CD4-positive, alpha-beta T cell treated with Interleukin-17A for 4 hours (primary cell): ENCODE results near the gene OSBPL2.

ENCODE experiments used
- DNase-seq: peaks from one replicate; pipeline ENCODE4 v3.0.0-alpha.2; 2020; ENCODE audit warnings: mixed read lengths

The OSBPL2 gene

GRCh38 chr20:62329389-62330377, 91.4 kb downstream of the OSBPL2 start:
- DNase-seq = no peak

GRCh38 chr20:62330576-62331317, 92.4 kb downstream of the OSBPL2 start:
- no peak for DNase-seq

DNA sequence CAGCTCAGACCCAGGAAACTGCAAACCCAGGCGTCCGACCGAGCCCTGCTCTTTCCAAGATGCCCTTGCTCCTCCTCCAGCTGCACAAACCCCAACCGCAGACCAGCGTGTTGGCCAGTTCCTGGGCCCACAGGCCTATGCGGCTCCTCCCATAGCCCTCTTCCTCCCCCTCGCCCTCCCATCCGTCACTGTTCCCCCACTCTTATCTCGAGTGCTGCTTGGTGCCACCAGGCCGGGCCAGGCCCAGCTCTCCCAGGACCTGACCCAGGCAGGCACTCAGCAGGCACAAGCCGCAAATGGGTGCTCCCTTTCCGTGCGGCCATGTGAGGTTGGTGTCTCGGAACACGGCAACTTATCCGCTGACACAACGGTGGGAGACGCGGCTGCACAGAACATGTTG, 93.0 kb downstream of the OSBPL2 start:
- DNase-seq = no peak

DNA sequence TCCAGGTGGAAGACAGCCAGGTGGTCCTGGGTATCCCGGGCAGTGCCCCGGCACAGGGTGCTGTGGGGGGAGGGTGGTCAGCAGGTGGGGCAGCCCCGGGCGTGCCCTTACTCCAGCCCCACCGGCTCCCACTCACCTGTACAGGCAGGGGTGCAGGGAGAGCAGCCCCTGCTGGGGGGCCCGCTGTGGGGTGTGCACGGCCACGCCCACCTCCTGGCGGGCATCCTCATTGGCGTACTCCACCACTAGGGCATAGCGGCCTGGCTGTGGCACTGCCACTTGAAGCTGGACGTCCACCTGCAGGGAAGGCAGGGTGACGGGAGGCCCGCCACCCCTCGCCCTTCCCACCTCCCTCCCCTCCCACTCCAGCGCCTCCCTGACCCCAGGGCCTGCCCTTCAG, 94.1 kb downstream of the OSBPL2 start:
- DNase-seq = no peak

DNA sequence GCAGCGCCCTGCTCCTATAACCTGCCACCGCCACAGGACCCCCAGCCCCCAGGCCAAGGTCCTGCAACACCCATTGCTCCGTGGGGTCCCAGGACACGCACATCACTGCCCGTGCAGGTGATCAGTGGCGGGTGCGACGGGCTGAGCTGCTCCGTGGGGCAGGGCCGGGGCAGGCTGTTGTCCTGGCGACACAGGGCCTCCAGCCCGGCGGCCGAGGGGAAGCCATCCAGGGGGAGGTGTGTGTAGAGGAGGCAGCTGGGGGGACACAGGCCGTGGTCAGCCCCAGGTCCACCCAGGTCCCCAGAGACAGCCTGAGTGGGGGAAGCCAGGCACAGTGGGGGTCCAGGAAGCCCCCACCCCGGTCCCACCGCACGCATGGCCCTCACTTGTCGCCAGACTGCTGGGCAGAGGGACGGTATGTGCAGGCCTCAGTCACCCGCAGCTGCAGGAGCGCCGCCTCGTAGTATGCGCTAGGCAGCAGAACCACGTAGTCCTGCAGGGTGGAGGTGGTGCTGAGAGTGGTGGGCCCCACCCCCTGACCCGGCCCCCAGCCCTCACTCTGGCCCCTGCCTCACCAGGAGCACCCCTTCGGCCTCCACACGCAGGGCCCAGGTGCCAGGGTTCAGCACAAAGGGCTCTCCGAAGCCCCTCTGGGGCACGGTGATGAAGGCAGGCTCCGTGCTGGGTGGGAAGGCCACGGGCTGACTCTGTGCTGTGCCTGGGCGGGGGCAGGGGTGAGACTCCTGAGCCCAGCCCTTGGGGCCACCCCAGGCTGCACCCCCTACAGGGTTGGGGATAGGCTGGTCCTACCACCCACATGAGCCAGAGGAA, 94.9 kb downstream of the OSBPL2 start:
- no peak for DNase-seq

DNA sequence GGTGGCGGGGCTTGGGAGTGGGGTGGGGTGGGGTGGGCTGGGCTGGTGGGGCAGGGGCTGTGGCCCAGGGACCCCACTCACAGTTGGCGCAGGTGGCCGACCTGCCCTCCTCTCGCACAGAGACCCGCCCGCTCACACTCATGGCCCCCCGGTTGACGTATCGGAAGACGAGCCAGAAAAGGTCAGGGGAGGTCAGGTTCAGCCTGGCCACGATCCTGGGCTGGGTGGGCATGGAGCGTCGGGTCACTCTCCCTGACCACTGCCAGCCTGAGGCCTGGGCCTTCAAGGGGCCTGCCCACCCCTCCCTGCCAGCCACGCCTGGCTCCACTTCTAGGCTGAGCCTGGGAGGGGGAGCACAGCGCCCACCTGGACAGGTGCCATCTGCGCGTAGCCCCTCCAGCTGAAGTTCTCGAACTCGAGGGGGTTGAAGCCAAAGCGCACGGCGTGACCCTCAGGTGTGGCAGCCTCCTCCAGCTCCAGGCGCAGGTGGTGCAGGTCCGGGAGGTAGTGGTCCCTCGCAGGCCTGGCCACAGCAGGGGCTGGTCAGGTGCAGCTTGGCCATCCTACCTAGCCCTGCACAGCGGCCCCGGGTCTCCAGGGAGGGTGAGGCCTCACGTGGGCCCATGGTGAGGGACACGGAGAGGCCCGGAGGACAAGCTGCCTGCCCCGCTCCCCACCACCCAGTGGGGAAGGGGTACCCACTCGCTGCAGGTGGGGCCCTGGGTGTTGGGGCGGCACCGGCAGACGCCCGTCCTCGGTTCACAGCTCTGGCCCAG, 95.7 kb downstream of the OSBPL2 start:
- DNase-seq = no peak

GRCh38 chr20:62334881-62335280, 96.6 kb downstream of the OSBPL2 start:
- no peak for DNase-seq

GRCh38 chr20:62335532-62335931, 97.2 kb downstream of the OSBPL2 start:
- no peak for DNase-seq

DNA sequence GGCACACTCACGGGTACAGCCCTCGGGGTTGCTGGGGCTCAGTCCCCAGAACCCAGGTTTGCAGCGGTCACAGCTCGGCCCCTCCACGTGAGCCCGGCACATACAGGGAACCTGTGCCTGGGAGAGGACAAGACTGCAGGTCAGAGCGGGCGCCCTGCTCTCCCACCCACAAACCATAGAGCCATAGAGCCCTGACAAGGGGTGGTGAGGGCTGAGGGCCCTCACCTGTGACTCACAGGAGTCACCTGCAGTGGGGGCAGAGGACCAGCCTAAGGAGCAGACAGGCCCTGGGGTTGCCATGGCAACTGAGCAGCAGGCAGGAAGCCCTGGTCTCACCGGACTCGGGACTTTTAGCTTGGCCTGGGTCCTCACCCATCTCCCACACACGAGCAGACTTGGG, 98.0 kb downstream of the OSBPL2 start:
- no peak for DNase-seq

DNA sequence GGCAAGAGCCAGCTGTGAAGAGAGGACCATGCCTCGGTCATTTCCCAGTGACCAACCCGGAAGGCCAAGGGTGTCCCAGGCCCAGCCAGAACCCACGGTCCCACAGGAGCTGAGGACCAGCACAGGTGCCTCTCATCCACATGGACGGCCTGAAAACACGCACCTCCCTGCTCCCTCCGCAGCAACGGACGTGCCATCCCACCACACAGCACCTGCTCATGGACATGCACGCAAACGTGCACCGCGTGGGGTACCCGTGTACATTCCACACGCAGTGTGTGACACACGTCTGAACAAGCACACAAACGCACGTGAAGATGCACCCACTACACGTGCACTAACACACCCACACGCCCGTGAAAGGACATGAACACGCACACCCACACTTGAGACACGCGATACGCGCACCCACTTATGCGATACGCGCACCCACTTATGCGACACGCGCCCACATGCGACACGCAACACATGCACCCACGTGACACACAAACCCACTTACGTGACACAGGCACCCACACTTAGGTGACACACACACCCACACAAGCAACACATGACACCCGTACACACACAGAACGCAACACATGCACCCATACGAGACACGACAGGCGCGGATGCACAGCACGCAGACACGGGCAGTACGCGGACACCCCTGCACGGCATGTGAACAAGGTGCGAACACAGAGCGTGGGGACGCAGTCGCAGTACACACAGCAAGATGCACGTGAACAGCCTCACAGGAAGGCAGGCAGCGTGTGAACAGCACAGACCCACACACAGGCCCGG, 98.6 kb downstream of the OSBPL2 start:
- no peak for DNase-seq

- DNase-seq = no peak
These were observed 99.4 kb downstream of the OSBPL2 start for GRCh38 chr20:62337558-62338293.

GRCh38 chr20:62338294-62338620, 99.9 kb downstream of the OSBPL2 start:
- DNase-seq = no peak

GRCh38 chr20:62339647-62340062, 101.3 kb downstream of the OSBPL2 start:
- no peak for DNase-seq

DNA sequence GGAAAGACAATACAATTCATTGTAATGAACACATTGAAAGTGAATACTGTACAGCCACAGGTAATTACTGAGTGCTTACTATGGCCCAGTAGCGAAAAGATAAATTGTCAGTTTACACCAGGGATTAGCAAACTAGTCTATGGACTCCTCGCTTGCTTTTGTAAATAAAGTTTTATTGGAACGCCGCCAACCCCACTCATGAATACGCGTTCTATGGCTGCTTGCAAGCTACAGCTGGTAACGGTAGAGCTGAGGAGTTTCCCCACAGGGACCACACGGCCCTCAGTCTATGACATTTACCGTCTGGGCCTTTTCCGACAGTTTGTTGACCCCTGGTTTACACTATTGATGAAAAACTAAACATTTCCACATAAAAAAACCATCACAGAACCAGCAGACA, 104.6 kb downstream of the OSBPL2 start:
- DNase-seq = no peak

DNA sequence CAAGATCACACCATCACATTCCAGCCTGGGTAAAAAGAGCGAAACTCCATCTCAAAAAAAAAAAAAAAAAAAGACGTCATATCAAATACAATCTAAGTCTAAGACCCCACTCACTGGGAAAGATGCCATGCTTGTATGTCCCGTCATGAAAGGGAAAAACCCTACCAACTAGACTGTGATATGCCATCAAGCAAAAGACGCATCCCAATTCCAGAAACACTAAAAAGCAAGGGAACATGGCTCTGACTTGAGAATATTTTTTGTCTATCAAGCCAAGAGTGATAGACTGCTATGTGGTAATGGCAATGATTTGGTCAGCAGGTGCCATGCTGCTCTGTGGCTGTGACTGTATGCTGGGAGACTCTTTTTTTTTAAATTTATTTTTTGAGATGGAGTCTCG, 105.8 kb downstream of the OSBPL2 start:
- DNase-seq = no peak

DNA sequence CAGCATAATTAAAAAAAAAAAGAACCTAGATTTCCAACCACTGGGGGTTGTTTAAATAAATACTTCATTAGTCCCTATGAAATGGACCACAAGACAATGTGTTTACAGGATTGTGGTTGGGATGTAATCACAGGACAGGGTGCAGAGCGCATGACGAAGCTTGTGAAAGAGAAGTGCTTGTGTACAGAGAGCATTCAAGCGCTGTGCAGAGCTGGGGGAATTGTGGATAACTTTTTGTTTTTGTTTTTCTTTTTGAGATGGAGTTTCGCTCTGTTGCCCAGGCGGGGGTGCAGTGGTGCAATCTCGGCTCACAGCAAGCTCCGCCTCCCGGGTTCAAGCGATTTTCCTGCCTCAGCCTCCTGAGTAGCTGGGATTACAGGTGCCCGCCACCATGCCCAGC, 106.5 kb downstream of the OSBPL2 start:
- DNase-seq = no peak
